ENCODE data around the gene GINS1.

DNA sequence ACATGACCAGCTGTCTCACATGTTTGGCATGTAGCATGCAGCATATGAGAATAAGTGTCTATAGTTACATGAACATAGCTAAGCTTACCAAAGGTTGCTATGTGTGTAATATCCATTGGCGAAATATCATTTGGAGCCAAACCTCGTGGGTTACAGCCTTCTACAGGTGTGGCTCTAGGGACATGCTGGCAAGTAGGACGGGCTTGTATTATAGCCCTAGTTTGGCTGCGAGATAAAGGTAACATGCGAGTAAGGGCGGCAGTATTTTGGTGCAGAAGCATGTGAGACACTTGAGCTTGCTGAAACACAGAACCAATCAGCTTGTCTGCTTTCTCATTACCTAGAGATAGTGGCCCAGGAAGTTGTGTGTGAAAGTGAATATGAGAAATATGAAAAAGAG, 10.4 kb upstream of the GINS1 start:
- TF ChIP-seq CTCF (IDR thresholded peaks at IDR 0.05; ENCODE audit: control extremely low read depth in 1 of 3, insufficient read depth in 1 of 3, low read depth in 1 of 3, low read length in 3 of 3) = no peak
- no peak for TF ChIP-seq RAD21 (IDR thresholded peaks at IDR 0.05 in 1 of 2, conservative IDR thresholded peaks at IDR 0.05 in 1 of 2; ENCODE audit: low read depth in 2 of 2, low read length in 2 of 2)
- TF ChIP-seq GABPA (IDR thresholded peaks at IDR 0.05; ENCODE audit: borderline replicate concordance, insufficient read depth, low read length) = no peak
- no peak for TF ChIP-seq JUND (IDR thresholded peaks at IDR 0.05; ENCODE audit: low read length)
- no peak for TF ChIP-seq MAFK (IDR thresholded peaks at IDR 0.05; ENCODE audit: low read depth, low read length)
- no peak for TF ChIP-seq EZH2 (IDR thresholded peaks at IDR 0.05; ENCODE audit: low read depth, low read length, severe bottlenecking)
- TF ChIP-seq HDAC2 (IDR thresholded peaks at IDR 0.05; ENCODE audit: borderline replicate concordance in 1 of 2, low read depth in 2 of 2, low read length in 2 of 2) = no peak
- TF ChIP-seq POLR2A (IDR thresholded peaks at IDR 0.05; ENCODE audit: control extremely low read depth in 1 of 2, low read depth in 2 of 2, low read length in 2 of 2) = no peak
- no peak for TF ChIP-seq POLR2AphosphoS5 (IDR thresholded peaks at IDR 0.05; ENCODE audit: low read depth, low read length)
- no peak for TF ChIP-seq YY1 (IDR thresholded peaks at IDR 0.05; ENCODE audit: low read depth, low read length)
- TF ChIP-seq, protein P1, sequence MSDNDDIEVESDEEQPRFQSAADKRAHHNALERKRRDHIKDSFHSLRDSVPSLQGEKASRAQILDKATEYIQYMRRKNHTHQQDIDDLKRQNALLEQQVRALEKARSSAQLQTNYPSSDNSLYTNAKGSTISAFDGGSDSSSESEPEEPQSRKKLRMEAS (IDR thresholded peaks at IDR 0.05) = no peak
- TF ChIP-seq EP300 (IDR thresholded peaks at IDR 0.05; ENCODE audit: borderline replicate concordance in 1 of 2, low read depth in 2 of 2, low read length in 2 of 2) = no peak
- TF ChIP-seq TAF1 (IDR thresholded peaks at IDR 0.05; ENCODE audit: low read depth, low read length) = no peak
- TF ChIP-seq CHD2 (IDR thresholded peaks at IDR 0.05; ENCODE audit: low read length) = no peak

All from H1 (cell line).